Activated naive CD4-positive, alpha-beta T cell treated with anti-CD3 and anti-CD28 coated beads, Interleukin-2, amount 10 ng/mL, durations not matched to agents 7 days and 5 days (primary cell): ENCODE data around the gene DNAJB9.
A peak's percentile ranks its signal among the peaks of the same experiment; 100 is the strongest.
"Not testable (repeated sequence)": the region's sequence is repeated elsewhere in the genome, so short reads cannot be mapped to it uniquely, and the experiment has no call there.

Experiments used
- CTCF ChIA-PET: fragments of 350-600 bp; sonication (Branson Sonifier 250); formaldehyde crosslinking; loops from one replicate; lab custom pipeline; 2021; ENCODE audit warnings: antibody characterized with exemption; lab: Charles Lee
- DNase-seq: peaks from one replicate; pipeline ENCODE4 v3.0.0-alpha.2; 2020
- H3K27ac Mint-ChIP-seq: one replicate; pipeline ENCODE4 v1.8.0; 2021; ENCODE audit warnings: mild to moderate bottlenecking, moderate library complexity, mixed read lengths
- H3K27me3 Mint-ChIP-seq: one replicate; pipeline ENCODE4 v1.8.0; 2021; ENCODE audit warnings: mild to moderate bottlenecking, mixed read lengths
- H3K36me3 Mint-ChIP-seq: one replicate; pipeline ENCODE4 v1.8.0; 2021; ENCODE audit warnings: mixed read lengths
- H3K4me1 Mint-ChIP-seq: one replicate; pipeline ENCODE4 v1.8.0; 2021; ENCODE audit warnings: mixed read lengths
- H3K4me3 Mint-ChIP-seq: one replicate; pipeline ENCODE4 v1.8.0; 2021; ENCODE audit warnings: mild to moderate bottlenecking, moderate library complexity, mixed read lengths
- H3K9me3 Mint-ChIP-seq: one replicate; pipeline ENCODE4 v1.8.0; 2021; ENCODE audit warnings: mixed read lengths

Gene DNAJB9

GRCh38 chr7:108548141-108548896 is 21.4 kb upstream of the DNAJB9 start:
- H3K9me3 Mint-ChIP-seq, DNase-seq, H3K4me1 Mint-ChIP-seq, H3K27me3 Mint-ChIP-seq, H3K36me3 Mint-ChIP-seq, CTCF ChIA-PET, H3K27ac Mint-ChIP-seq, H3K4me3 Mint-ChIP-seq: not testable (repeated sequence)

- H3K4me1 Mint-ChIP-seq, H3K27me3 Mint-ChIP-seq, H3K4me3 Mint-ChIP-seq, H3K27ac Mint-ChIP-seq, DNase-seq, CTCF ChIA-PET: not testable (repeated sequence)
- H3K9me3 Mint-ChIP-seq, result peaks cover 23% of the 10 kb centered on the region
- peaks cover 17% of the 10 kb centered on the region for H3K36me3 Mint-ChIP-seq
These were observed 13.0 kb upstream of the DNAJB9 start for GRCh38 chr7:108556665-108557064.

- CTCF ChIA-PET, result no interaction called here
- Mint-ChIP-seq H3K36me3 (peaks cover 19% of the 10 kb centered on the region), H3K27me3 (no peaks in the 10 kb centered on the region), H3K9me3 (peaks cover 23% of the 10 kb centered on the region), H3K4me1 (no peaks in the 10 kb centered on the region), H3K4me3 (no peak overlapping the region), H3K27ac (no peak overlapping the region)
- DNase-seq, result no peak
These were observed 12.5 kb upstream of the DNAJB9 start for GRCh38 chr7:108557191-108557590.

- Mint-ChIP-seq H3K27ac (no peak overlapping the region), H3K4me1 (no peaks in the 10 kb centered on the region), H3K9me3 (peaks cover 23% of the 10 kb centered on the region), H3K27me3 (no peaks in the 10 kb centered on the region), H3K4me3 (no peak overlapping the region), H3K36me3 (peaks cover 22% of the 10 kb centered on the region)
- DNase-seq, result no peak
- CTCF ChIA-PET, result no interaction called here
These were observed 12.1 kb upstream of the DNAJB9 start for GRCh38 chr7:108557617-108558016.

- H3K4me1 Mint-ChIP-seq, result no peaks in the 10 kb centered on the region
These were observed 10.4 kb upstream of the DNAJB9 start for GRCh38 chr7:108559253-108559652.

GRCh38 chr7:108561047-108561619 is 8.5 kb upstream of the DNAJB9 start:
- no peak overlapping the region for H3K4me3 Mint-ChIP-seq
- peaks cover 21% of the 10 kb centered on the region for H3K9me3 Mint-ChIP-seq
- peaks cover 5% of the 10 kb centered on the region for H3K4me1 Mint-ChIP-seq
- H3K36me3 Mint-ChIP-seq, result peaks cover 44% of the 10 kb centered on the region
- H3K27me3 Mint-ChIP-seq, result no peaks in the 10 kb centered on the region
- H3K27ac Mint-ChIP-seq, result no peak overlapping the region
- DNase-seq, result no peak
- CTCF ChIA-PET, result interaction anchor here (1.2 kb wide), 1 partner anchor 36 kb away, joined by 3 read pairs; the partner anchor contains the start of gene PNPLA8

More at GRCh38 chr7:108559253-108559652, 10.4 kb upstream of the DNAJB9 start:
- CTCF ChIA-PET, result no interaction called here
- no peak for DNase-seq
- H3K27ac Mint-ChIP-seq, result no peak overlapping the region
- H3K27me3 Mint-ChIP-seq, result no peaks in the 10 kb centered on the region
- H3K36me3 Mint-ChIP-seq, result peaks cover 28% of the 10 kb centered on the region
- H3K4me3 Mint-ChIP-seq, result no peak overlapping the region
- peaks cover 23% of the 10 kb centered on the region for H3K9me3 Mint-ChIP-seq

GRCh38 chr7:108565987-108566386 is 3.7 kb upstream of the DNAJB9 start:
- Mint-ChIP-seq H3K27ac (no peak overlapping the region), H3K36me3 (peaks cover 38% of the 10 kb centered on the region), H3K4me1 (peaks cover 29% of the 10 kb centered on the region), H3K4me3 (no peak overlapping the region), H3K9me3 (peaks cover 2% of the 10 kb centered on the region), H3K27me3 (peaks cover 4% of the 10 kb centered on the region)
- DNase-seq, result no peak
- CTCF ChIA-PET, result no interaction called here

- CTCF ChIA-PET, result no interaction called here
- Mint-ChIP-seq H3K27ac (peak overlapping the region; percentile 100), H3K9me3 (peaks cover 2% of the 10 kb centered on the region), H3K4me1 (peaks cover 51% of the 10 kb centered on the region), H3K27me3 (peaks cover 4% of the 10 kb centered on the region), H3K4me3 (peak overlapping the region; percentile 94), H3K36me3 (peaks cover 45% of the 10 kb centered on the region)
- no peak for DNase-seq
These were observed 783 bp upstream of the DNAJB9 start for GRCh38 chr7:108568801-108569380.

- Mint-ChIP-seq H3K9me3 (peaks cover 2% of the 10 kb centered on the region), H3K36me3 (peaks cover 42% of the 10 kb centered on the region), H3K4me3 (peak overlapping the region; percentile 94), H3K27ac (peak overlapping the region; percentile 100), H3K27me3 (peaks cover 4% of the 10 kb centered on the region), H3K4me1 (peaks cover 53% of the 10 kb centered on the region)
- DNase-seq, result peak; percentile 63
- CTCF ChIA-PET, result no interaction called here
These were observed 577 bp downstream of the DNAJB9 start for GRCh38 chr7:108570146-108570755.

GRCh38 chr7:108572480-108572879 is 2.8 kb downstream of the DNAJB9 start:
- no peak overlapping the region for H3K4me3 Mint-ChIP-seq
- H3K4me1 Mint-ChIP-seq, result peaks cover 40% of the 10 kb centered on the region
- CTCF ChIA-PET, result no interaction called here
- H3K27ac Mint-ChIP-seq, result no peak overlapping the region
- H3K36me3 Mint-ChIP-seq, result peaks cover 45% of the 10 kb centered on the region
- H3K9me3 Mint-ChIP-seq, result no peaks in the 10 kb centered on the region
- no peak for DNase-seq
- H3K27me3 Mint-ChIP-seq, result peaks cover 4% of the 10 kb centered on the region

GRCh38 chr7:108575156-108575555 is 5.5 kb downstream of the DNAJB9 start:
- Mint-ChIP-seq H3K27me3 (no peaks in the 10 kb centered on the region), H3K9me3 (peaks cover 4% of the 10 kb centered on the region), H3K4me3 (no peak overlapping the region), H3K36me3 (peaks cover 55% of the 10 kb centered on the region), H3K27ac (no peak overlapping the region), H3K4me1 (peaks cover 26% of the 10 kb centered on the region)
- DNase-seq, result no peak
- CTCF ChIA-PET, result no interaction called here

- Mint-ChIP-seq H3K4me3 (no peak overlapping the region), H3K36me3 (peaks cover 53% of the 10 kb centered on the region)
These were observed 6.4 kb downstream of the DNAJB9 start for GRCh38 chr7:108576116-108576515.

GRCh38 chr7:108578937-108579336 is 9.3 kb downstream of the DNAJB9 start:
- Mint-ChIP-seq H3K4me1 (peaks cover 2% of the 10 kb centered on the region), H3K9me3 (peaks cover 4% of the 10 kb centered on the region), H3K36me3 (peaks cover 35% of the 10 kb centered on the region), H3K4me3 (no peak overlapping the region), H3K27ac (no peak overlapping the region), H3K27me3 (no peaks in the 10 kb centered on the region)
- no peak for DNase-seq
- CTCF ChIA-PET, result no interaction called here

More at GRCh38 chr7:108576116-108576515, 6.4 kb downstream of the DNAJB9 start:
- no peak for DNase-seq
- H3K4me1 Mint-ChIP-seq, result peaks cover 22% of the 10 kb centered on the region
- CTCF ChIA-PET, result no interaction called here
- no peaks in the 10 kb centered on the region for H3K27me3 Mint-ChIP-seq
- H3K9me3 Mint-ChIP-seq, result peaks cover 4% of the 10 kb centered on the region
- no peak overlapping the region for H3K27ac Mint-ChIP-seq

GRCh38 chr7:108580298-108580697 is 10.6 kb downstream of the DNAJB9 start:
- no peaks in the 10 kb centered on the region for H3K27me3 Mint-ChIP-seq
- H3K4me3 Mint-ChIP-seq, result no peak overlapping the region
- no peak for DNase-seq
- H3K9me3 Mint-ChIP-seq, result peaks cover 4% of the 10 kb centered on the region
- no peaks in the 10 kb centered on the region for H3K4me1 Mint-ChIP-seq
- H3K36me3 Mint-ChIP-seq, result peaks cover 26% of the 10 kb centered on the region
- no peak overlapping the region for H3K27ac Mint-ChIP-seq
- CTCF ChIA-PET, result no interaction called here
